Endometrium (tissue), 2 donors: ENCODE results near the gene GAL3ST2.
"Not testable (repeated sequence)": the region's sequence is repeated elsewhere in the genome, so short reads cannot be mapped to it uniquely, and the experiment has no call there.

ENCODE experiments used
- FAIRE-seq: peaks from 2 replicates; lab custom pipeline; 2012; peaks lifted over from hg19 to GRCh38; lab: Jason Lieb, UNC
- donor health status: control.
- donor health status: control.

Gene GAL3ST2

DNA sequence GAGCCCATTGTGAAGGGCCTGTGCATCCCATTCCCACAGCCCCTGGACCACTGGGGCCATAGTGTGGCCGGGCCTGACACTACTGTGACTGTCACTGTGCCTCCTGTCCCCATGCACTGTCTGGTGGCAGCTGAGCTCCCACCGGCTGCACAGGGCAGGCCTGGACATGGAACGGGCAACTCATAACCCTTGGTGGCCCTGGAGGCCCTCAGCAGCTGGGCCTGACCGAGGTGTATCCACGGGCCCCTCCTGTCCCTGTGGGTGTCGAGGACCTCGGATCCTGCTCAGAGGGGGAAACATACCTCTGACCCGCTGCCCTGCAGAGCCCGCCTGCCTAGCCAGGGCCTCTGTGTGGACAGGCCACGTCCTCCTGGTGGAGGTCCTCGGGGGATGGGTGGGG is 7.8 kb upstream of the GAL3ST2 start:
- FAIRE-seq, result no peak

DNA sequence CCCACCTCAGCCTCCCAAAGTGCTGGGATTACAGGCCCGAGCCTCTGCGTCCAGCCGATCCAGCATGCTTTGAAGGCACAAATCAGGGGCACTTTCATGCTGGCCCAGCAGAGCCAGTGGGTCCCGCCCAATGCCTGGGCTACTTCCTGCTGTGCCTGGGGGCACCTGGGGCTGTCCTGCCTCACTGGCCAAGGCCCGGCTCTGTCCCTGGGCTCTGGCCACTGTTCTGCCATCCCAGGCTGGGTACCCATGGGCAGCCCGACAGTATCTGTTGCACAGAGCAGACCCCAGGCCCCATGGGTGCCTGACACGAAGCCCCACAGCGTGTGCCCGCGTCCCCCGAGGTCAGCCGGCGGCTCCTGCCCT is 6.8 kb upstream of the GAL3ST2 start:
- no peak for FAIRE-seq

DNA sequence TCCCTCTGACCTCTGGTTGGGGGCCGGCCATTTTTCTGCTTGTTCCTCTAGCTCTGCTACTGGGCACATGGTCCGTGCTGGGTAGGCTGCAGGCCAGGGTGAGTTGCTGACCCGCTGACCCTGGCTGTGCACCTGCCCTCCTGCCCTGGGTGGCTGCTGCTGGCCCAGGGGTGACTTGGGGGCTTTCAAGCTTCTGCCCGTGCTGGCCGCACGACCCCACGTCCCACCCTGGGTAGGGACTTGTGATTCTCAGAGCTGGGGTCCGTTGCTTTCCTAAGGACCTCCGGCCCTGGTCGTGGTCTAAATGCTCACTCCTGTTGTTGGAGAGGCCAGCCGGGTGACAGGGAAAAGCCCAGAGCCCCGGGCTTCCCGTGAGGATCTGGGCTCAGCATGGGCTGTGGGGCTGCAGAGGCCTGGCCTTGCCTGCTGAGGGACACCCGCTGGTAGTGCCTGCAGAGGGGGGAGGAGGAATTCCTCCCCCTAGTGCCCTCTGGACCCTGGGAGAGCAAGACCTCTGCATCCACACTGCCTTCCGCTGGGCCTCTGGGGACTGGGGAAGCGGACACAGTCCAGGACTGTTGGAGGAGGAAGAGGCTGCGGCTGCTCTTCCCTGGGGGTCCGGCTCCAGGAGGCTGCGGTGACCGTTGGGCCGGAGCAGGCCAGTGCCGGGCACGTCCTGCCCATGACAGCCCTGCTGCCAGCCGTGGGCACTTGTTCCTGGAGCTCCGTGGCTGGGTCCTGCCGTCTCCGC is 6.3 kb upstream of the GAL3ST2 start:
- FAIRE-seq, result no peak

DNA sequence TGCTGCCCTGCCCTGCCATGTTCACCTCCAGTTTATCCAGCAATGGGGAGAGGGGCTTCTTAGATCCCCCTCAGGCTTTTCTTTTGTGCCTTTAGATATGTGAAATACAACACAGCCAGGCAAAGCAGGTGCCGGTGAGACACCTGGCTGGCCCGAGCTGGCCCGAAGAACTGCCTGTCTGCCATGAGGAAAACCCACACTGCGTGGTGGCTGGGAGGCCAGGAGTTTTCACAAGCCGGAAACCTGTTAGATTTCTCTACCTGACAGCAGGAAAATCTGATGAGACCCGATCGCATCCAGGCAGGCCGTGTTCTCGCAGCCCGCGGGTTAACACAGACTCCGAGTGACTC is 5.7 kb upstream of the GAL3ST2 start:
- FAIRE-seq, result no peak

DNA sequence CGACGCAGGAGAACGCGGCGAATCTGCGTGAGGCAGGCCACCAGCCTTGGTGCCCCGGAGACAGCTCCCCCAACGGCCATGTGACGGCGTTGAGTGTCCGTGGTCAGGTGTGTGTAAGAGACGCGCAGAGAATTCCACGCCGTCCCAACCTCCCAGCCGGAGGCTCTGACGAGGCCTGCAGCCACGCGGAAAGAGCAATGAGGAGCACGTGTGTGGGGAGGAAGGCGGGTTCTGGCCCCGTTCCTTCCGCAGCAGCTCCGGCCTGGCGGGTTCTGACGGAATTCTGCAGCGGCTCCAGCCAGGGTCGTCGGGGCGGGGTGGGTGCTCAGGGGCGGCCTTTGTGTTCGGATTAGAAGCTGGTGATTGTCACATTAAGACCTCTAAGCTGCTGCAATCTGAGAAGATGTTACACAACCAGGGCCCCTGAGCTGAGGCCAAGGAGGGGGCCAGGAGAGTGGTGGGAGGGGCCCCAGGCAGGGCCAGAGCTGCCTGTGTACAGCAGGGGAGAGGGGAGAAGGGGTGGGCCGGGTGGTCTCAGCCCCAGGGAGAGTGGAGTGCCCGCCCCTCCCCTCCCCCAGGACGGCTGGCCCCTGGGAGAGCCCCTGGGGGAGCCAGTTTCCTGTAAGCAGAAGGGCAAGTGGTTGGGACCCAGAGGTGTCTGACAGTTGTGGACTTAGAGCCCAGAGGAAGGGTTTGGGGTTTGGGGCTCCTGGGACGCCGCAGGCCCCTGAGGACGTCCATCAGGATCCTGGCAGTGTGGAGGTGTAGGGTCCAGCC is 5.1 kb upstream of the GAL3ST2 start:
- no peak for FAIRE-seq

DNA sequence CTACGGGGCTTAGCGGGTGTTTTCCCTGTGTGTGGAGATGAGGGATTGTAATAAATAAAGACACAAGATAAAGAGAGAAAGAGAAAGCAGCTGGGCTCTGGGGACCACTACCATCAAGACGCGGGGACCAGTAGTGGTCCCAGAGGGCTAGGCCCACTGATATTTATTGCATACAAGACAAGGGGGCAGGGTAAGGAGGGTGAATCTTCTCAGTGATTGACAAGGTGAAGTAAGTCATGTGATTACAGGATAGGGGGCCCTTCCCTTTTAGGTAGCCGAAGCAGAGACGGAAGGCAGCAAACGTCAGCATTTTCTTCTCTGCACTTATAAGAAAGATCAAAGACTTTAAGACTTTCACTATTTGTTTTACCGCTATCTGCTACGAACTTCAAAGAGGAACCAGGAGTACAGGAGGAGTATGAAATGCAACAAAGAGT is 4.5 kb upstream of the GAL3ST2 start:
- FAIRE-seq, result no peak

DNA sequence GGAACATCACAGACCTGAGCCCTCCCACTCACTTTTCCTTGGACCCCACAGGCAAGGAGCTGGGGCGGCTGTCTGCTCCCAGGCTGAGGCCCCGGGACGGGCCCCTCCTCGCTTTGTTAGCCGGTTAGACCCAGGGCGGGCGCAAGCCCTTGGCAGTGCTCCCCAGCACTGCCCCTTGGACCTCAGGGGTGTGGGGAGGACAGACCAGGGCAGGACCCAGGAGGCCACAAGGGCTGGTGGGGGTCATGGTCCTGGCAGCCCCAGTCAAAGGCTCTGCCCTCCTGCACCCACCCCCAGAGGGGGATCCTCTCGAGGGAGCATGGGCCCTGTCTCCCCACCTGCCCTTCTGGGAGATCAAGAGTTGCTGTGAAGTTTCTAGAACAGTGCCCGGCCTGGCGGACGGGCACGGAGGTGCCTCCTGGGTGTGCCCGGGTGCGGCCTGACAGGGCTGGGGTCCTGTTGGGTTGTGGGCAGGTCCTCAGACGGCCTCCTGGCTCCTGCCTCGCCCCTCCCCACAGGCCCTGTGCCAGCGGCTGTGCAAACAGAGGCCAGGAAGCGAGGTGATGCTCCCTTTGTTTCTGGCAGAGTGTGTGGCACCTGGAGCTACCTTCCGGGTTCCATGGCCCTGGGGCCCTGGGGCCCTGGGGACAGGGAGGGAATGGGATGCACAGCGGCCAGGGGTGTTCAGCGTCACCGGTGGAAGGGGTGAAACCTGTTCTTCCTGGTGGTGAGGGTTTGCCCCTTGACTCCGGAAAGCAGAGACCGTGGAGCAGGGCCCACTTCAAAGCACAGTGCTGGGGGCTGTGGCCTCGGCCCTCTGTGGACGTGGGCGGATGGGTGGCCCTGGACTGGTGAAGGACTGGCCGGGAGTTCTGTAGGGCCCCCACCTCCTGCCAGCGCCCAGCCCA is 2.9 kb upstream of the GAL3ST2 start:
- no peak for FAIRE-seq

DNA sequence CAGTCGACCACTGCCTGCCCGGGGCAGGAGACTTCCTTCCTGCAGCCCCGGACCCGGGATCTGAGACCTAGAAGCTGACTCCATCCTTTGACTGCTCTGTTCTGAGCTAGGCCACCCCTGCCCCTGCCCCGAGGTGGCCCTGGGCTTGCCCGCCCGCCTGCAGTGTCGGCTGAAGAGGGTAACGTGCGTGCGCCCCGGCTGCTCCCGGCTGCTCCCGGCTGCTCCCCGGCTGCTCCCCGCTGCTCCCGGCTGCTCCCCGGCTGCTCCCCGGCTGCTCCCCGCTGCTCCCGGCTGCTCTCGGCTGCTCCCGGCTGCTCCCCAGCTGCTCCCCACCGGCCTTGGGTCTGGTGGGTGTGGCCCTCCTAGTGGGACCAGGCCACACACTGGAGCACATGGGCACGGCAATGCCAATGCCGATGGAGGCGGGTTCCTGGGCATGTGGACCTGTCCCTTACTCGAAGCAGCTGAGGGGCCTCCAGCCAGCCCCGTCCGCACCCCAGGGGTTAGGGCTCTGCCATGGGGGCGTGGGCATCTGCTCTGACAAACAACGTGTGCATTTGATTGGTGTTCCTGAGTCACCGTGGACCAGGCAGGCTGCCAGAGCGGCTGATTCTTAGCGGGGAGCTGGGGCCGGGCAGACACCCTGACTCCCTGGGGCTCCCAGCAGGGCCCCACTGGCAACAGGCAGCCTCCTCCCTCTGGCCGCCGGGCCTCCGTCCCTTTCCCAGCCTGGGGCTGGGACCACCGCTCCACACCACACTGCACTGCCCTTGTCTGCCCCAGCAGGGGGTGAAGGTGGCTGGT is 2.0 kb upstream of the GAL3ST2 start:
- FAIRE-seq, result no peak

DNA sequence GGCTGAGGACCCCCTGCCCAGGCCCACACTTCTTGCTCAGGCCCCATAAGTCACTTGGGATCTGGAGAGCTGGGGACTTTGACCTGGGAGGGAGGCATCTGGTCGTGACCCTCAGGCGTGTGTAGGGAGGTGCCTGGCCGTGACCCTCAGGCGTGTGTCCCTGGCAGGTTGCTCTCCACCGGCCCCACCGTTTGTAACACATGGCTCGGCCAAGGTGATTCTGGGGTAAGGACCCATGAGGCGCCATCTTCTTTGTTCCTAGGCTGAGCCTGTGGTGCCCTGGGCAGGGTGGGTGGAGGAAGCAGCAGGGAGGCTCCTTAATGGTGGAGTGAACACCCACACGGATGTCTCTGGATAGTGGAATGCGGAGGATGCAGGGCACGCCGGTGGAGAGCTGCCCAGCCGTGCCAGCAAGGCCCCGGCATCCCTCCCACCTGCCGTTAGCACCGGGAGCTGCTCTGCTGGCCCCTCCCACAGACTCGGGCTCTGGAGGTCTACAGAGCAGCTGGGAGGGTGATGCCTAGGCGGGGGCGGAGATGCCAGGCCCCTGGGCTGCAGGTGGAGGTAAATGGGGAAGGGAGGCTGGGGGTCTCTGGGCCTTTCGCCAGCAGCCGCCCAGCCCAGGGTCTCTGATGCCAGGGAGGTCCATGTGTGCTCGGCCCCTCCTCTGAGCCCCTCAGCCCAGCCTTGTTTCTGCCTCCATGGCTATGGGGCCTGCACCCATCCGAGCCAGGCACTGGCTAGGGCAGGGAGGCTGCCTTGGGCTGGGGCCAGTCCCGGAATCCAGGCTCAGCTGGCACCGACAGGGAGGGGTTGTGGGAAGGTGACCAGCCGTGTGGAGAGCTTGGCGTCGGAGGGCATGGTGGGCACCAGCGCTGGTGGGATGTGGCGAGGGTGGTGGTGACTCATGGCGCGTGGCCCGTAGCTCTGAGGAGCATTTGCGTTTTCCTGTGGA is 1.1 kb upstream of the GAL3ST2 start:
- FAIRE-seq, result no peak

DNA sequence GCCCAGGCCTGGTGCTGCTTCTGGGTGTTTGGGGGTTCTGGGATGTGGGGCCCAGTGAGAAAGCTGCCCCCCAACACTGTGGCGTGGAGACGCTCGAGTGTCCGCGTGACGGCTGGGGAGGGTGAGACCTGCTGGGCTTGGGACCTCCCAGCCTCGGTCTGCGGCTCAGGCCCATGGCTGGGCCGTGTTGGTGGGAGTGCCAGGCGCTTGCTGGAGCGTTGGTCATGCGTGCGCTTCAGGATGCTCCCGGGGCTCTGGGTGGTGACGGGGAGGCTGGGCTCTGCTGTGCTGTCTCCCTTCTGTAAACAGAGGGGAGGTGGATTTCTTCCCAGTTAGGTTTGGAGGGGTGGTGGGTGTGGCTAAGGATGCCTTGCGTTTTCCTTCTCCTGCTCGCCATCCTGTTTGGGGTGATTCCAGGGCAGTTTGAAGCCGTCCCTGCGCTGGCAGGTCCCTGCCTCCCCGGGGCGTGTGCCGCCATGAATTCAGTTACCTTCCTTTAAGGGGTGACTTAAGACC is 606 bp downstream of the GAL3ST2 start:
- no peak for FAIRE-seq

DNA sequence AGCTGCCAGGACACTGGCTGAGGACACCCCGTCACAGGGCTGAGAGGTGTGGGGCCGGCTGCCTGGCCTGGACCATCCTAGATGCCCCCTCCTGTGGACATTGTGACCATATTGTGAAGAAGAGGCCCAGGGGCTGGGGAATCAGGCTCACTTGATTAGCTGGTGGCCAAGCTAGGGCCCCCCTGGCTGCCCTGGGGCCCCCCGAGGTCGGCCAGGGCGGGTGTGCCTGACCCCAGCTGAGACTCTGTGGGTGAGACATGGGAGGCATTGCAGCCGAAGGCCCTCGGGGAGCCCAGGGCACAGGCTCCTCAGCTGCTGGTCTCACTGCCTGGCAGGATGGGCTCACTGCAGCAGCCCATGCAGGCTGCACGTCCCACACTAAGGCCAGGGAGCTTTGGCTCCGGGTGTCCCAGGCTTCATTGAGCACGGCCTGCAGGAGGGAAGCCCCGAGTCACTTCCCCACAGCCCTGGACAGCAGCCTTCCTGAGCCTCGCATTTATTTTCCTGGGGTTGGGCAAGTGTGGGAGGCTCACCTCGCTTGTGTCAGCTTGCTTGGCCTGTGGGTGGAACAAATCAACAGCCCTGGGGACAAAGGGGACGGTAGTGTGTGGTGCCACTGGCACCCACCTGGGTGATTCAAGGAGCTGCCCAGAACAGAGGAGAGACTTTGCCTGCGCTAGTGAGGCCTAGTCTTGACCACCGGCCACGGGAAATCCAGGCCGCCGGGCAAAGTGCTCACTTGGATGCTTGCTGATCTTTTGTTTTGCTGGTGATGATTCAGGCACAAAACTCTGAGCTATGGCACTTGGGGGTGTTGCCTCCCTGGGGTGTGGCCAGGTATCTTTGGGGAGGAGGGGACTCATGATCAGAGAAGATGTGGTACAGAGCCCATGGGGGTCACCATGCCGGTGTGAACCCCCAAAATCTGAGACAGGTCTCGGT is 1.3 kb downstream of the GAL3ST2 start:
- FAIRE-seq, result no peak

DNA sequence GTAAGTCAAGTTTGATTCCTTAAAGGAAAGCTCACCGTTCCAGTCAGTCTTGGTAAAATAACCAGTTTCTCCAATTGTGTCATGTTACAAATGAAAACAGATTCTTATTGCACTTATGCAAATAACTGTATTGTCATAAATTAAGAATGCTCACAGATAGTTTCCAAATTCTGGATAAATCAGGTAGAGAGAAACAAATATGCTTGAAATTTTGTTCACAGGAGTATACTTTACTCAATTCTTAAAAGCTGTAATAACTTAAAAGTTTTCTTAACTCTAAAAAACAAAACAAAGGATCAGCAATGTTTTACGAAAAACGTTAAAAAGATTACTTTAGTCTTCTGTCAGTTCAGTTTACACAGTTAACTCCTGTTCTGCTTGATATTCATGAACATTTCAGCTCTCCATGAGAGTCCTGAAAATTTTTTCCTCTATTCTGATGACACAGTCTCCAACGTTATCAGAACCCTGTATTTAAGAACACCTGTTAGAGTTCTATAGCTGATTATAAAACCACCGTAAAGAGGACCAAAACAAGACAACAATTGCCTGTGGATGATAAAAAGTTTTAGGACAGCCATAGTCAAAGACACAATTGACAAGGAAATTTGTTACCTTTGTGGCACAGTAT is 4.4 kb downstream of the GAL3ST2 start:
- FAIRE-seq, result no peak

DNA sequence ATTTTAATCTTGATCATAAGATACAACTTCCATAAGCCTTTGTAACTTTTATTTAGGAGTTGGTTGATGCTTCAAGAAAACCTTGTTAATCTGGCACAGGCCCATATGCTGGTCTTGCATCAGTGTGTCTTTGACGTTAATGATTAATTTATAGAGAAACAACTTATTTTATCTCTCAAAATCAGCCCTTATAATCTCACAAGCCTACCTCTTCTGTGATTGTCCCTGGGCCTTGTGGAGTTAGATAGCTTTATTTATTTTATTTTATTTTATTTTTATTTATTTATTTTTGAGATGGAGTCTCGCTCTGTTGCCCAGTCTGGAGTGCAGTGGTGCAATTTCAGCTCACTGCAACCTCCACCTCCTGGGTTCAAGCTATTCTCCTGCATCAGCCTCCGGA is 5.4 kb downstream of the GAL3ST2 start:
- FAIRE-seq, result not testable (repeated sequence)

DNA sequence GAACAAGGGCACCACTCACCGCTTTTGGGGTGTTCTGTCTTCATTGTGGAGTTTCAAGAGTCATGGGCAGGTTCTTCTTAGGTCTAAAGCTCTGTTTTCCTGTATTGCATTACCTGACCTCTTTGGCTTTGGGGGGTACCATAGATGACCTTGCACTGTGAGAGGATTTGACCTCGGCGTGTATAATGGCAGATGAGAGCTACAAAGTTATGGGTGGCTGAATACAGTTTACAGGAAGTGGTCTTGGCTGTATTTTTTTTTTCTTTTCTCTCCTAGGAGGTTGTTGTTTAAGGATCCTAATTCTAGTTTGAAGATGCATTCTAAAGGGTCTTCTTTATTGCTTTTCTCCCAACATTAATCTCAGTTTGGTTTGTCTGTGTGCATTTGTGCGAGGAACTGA is 11.5 kb downstream of the GAL3ST2 start:
- no peak for FAIRE-seq

DNA sequence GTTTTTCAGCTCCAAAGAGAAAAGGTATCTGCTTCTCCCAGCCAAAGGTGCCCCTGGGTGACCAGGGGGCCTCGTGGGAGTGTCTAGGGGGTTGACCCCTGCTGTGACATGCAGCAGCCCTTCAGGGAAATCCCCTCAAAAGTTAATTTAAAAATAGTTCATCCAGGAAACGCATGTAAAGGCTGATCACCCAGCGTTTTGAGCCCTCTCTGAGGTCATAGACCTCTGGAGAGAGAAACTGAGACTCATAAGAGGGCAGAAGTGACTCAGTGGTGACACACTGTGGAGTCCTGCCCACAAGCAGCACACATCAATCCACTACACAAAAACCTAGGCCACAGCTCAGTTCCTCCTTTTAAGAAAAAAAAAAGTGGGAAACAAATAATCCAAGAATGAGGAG is 11.9 kb downstream of the GAL3ST2 start:
- FAIRE-seq, result no peak

DNA sequence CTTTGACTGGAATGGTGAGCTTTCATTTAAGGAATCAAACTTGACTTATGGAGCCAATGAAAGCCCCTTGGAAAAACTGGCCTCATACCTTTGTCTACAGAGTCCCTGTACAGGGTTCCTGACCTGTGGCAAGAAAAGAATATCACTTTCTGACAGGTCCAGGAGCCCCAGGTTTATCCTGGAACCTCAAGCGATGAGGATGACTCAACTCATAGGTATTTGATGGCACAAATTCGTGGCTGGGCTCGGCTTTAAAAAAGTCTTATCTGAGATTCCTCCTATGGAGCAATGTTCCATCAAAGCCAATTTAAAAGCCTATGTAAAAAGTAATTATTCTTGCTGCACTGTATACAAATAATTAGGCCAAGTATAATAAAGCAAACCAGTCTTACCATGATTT is 14.8 kb downstream of the GAL3ST2 start:
- FAIRE-seq, result not testable (repeated sequence)

DNA sequence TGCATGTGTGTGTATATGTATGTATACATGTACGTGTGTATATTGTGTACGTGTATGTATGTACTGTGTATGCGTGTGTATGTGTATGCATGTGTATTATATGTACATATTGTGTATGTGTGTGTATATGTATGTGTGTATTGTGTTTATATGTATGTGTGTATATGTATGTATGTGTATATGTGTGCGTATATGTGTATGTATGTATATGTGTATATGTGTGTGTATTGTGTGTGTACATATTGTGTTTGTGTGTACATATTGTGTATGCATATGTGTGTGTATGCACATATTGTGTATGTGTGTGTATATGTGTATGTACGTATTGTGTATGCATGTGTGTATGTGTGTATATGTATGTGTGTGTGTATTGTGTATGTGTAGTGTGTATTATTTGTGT is 16.8 kb downstream of the GAL3ST2 start:
- no peak for FAIRE-seq

DNA sequence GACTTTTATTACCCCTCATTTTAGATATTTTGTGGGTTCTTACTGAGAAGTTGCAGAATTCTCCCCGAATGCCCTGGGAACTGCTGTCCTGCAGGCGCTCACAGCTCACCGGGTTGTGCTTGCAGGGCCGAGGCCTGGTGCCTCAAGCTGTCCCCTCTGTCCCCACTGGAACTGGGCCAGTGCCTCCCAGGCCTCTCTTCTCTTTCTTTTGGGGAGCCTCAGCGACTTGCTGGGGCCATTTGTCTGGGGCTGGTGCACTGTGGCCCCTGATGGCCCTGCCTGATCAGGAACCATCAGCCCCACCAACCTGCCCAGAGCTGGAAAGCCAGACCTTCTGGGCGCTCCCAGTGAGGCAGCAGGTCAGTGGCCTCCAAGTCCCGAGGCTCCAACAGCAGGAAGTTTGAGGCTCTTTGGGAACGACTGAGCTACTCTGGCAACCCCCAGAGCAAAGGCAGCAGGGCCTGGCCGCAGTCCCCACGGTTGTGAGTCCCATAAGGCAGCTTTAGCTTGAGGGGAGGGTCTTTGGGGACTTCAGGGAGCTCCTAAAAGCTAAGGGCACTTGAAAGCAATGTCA is 17.7 kb downstream of the GAL3ST2 start:
- no peak for FAIRE-seq
